ENCODE data around the gene DCST1.
"Not testable (repeated sequence)": the region's sequence is repeated elsewhere in the genome, so short reads cannot be mapped to it uniquely, and the experiment has no call there.

DCST1 gene

DNA sequence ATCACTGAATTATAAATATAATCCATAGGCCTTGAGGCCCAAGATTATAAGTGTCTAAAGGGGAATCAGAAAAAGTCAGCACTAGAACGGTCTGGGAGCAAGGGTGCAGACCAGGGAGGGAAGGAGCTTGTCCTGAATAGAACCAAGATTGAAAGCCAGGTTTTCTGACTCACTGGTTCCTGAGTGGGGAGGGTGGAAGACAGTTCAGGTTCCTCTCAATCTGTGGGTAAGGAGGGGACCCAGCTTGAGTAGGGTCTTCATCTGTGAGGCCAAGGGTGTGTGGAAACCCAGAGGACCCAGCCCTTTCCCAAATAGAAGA, 39.4 kb upstream of the DCST1 start:
- 94 to 98% methylated on average over 1 of the region's 1 CpG for WGBS, 2 experiments

DNA sequence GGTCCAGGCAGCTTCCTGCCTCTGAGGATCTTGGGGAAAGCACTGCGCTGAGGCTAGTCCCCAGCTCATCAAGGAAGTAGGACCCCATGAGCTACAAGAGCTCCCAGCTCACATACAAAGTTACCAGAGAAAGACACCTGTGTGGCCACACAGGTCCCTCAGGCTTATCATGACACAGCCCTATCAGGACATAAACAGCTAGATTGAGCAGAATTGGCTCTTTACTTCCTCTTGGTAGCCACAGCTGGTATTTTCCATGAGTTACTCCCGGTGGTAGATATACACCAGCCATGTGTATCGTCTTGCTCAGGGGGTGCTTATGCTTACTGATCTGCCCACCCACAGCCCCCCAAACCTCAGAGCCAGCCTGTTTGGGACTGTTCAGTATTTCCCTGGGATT, 39.0 kb upstream of the DCST1 start:
- Histone ChIP-seq H3K27me3 (ENCODE audit: control insufficient read depth, insufficient read depth, low read length, poor library complexity, severe bottlenecking) (no peaks in the 10 kb centered on the region), H3K4me3 (ENCODE audit: insufficient read depth, low read depth, low read length) (no peak overlapping the region), H3K36me3 (ENCODE audit: control insufficient read depth, insufficient read depth, low read length) (peaks cover 14% of the 10 kb centered on the region), H3K4me1 (ENCODE audit: control insufficient read depth, insufficient read depth, low read length) (no peaks in the 10 kb centered on the region), H3K27ac (ENCODE audit: insufficient read depth, low read depth, low read length, poor library complexity, severe bottlenecking) (no peak overlapping the region), H3K9me3 (ENCODE audit: control insufficient read depth, low read length) (no peaks in the 10 kb centered on the region)
- 94 to 96% methylated on average over 3 of the region's 3 CpGs for WGBS, 2 experiments

More for the DNA sequence above, 39.4 kb upstream of the DCST1 start:
- H3K4me3 ChIP-seq (ENCODE audit: insufficient read depth, low read depth, low read length): no peak overlapping the region
- H3K36me3 ChIP-seq (ENCODE audit: control insufficient read depth, insufficient read depth, low read length): peaks cover 18% of the 10 kb centered on the region
- H3K27me3 ChIP-seq (ENCODE audit: control insufficient read depth, insufficient read depth, low read length, poor library complexity, severe bottlenecking): no peaks in the 10 kb centered on the region
- no peak overlapping the region for H3K27ac ChIP-seq (ENCODE audit: insufficient read depth, low read depth, low read length, poor library complexity, severe bottlenecking)
- H3K9me3 ChIP-seq (ENCODE audit: control insufficient read depth, low read length): no peaks in the 10 kb centered on the region
- H3K4me1 ChIP-seq (ENCODE audit: control insufficient read depth, insufficient read depth, low read length): no peaks in the 10 kb centered on the region

DNA sequence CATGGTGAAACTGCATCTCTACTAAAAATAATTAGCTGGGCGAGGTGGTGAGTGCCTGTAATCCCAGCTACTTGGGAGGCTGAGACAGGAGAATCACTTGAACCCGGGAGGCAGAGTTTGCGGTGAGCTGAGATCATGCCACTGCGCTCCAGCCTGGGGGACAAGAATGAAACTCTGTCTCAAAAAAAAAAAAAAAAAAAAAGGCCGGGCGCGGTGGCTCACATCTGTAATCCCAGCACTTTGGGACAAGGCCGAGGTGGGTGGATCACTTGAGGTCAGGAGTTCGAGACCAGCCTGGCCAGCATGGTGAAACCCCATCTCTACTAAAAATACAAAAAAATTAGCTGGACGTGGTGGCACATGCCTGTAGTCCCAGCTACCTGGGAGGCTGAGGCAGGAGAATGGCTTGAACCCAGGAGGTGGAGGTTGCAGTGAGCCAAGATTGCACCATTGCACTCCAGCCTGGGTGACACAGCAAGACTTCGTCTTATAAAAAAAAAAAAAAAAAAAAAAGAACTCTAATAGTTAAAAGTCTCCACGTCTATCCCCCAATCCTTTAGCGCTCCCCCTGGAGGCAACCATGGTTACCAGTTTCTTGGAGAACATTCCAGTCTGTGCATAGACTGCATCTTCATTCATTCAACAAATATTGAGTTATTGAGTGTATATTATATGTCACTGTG, 38.2 kb upstream of the DCST1 start:
- 77 to 91% methylated on average over 10 to 12 of the region's 13 CpGs for WGBS, 2 experiments
- H3K36me3 ChIP-seq (ENCODE audit: control insufficient read depth, insufficient read depth, low read length); H3K4me1 ChIP-seq (ENCODE audit: control insufficient read depth, insufficient read depth, low read length); H3K27me3 ChIP-seq (ENCODE audit: control insufficient read depth, insufficient read depth, low read length, poor library complexity, severe bottlenecking); H3K27ac ChIP-seq (ENCODE audit: insufficient read depth, low read depth, low read length, poor library complexity, severe bottlenecking); H3K9me3 ChIP-seq (ENCODE audit: control insufficient read depth, low read length); H3K4me3 ChIP-seq (ENCODE audit: insufficient read depth, low read depth, low read length): not testable (repeated sequence)

DNA sequence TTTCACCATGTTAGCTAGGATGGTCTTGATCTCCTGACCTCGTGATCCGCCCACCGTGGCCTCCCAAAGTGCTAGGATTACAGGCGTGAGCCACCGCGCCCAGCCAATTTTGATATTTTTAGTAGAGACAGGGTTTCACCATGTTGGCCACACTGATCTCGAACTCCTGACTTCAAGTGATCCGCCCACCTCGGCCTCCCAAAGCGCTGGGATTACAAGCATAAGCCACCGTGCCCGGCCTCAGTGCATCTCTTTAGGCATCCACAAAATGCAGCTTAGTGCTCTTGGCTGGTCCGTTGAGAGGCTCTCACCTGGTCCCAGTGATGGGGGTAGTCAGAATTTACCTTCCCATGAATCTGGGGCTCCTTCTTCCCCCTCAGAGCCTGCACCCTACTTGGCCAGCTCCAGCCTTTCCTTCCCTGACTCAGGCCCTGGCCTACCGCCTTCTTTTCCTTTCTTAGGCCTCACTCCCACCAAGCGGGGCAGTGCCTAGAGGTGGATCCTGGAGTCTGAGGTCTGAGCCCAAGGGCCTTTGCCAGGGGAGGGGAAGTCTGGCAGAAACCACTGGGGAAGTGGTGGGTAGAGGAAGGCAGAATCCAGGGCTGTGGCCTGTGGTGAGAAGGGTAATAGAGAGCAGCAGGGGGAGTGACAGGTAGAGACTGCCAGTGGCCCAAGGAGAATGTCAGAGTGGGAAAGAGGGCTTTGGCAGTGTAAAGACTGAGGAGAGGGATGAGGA, 36.5 kb upstream of the DCST1 start:
- H3K4me3 ChIP-seq (ENCODE audit: insufficient read depth, low read depth, low read length): no peak overlapping the region
- H3K9me3 ChIP-seq (ENCODE audit: control insufficient read depth, low read length): no peaks in the 10 kb centered on the region
- H3K27ac ChIP-seq (ENCODE audit: insufficient read depth, low read depth, low read length, poor library complexity, severe bottlenecking): no peak overlapping the region
- WGBS, 2 experiments: 88 to 89% methylated on average over 15 of the region's 15 CpGs
- H3K36me3 ChIP-seq (ENCODE audit: control insufficient read depth, insufficient read depth, low read length): no peaks in the 10 kb centered on the region
- no peaks in the 10 kb centered on the region for H3K4me1 ChIP-seq (ENCODE audit: control insufficient read depth, insufficient read depth, low read length)
- no peaks in the 10 kb centered on the region for H3K27me3 ChIP-seq (ENCODE audit: control insufficient read depth, insufficient read depth, low read length, poor library complexity, severe bottlenecking)

DNA sequence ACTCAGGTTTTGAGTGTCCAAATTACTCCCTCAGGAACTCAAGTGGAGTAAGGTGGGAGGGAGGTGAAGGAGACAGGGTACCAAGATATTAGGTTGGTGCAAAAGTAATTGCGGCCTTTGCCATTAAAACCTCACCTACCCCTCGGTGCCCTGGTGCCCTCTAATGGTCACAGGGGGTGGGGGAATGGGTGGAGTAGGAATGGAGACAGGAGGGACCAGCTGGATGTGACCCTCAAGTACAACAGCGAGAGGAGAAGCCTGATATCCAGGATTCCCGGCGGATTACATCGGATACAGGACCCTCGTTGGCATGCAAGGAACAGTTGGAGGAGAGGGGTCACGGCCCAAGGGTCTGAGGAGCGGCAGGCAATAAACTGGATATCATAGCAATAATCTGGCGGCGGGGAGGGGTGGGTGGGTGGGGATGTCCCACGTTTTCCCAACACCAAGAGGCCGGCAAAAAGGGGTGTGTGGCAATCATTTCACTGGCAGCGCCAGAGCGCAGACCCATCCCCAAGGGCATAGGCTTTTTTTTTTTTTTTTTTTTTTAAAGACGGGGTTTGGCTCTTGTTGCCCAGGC, 35.3 kb upstream of the DCST1 start:
- Histone ChIP-seq H3K36me3 (ENCODE audit: control insufficient read depth, insufficient read depth, low read length) (no peaks in the 10 kb centered on the region), H3K9me3 (ENCODE audit: control insufficient read depth, low read length) (no peaks in the 10 kb centered on the region), H3K27ac (ENCODE audit: insufficient read depth, low read depth, low read length, poor library complexity, severe bottlenecking) (no peak overlapping the region), H3K4me3 (ENCODE audit: insufficient read depth, low read depth, low read length) (no peak overlapping the region), H3K4me1 (ENCODE audit: control insufficient read depth, insufficient read depth, low read length) (no peaks in the 10 kb centered on the region), H3K27me3 (ENCODE audit: control insufficient read depth, insufficient read depth, low read length, poor library complexity, severe bottlenecking) (no peaks in the 10 kb centered on the region)
- WGBS, 2 experiments: 92 to 96% methylated on average over 14 to 16 of the region's 16 CpGs

DNA sequence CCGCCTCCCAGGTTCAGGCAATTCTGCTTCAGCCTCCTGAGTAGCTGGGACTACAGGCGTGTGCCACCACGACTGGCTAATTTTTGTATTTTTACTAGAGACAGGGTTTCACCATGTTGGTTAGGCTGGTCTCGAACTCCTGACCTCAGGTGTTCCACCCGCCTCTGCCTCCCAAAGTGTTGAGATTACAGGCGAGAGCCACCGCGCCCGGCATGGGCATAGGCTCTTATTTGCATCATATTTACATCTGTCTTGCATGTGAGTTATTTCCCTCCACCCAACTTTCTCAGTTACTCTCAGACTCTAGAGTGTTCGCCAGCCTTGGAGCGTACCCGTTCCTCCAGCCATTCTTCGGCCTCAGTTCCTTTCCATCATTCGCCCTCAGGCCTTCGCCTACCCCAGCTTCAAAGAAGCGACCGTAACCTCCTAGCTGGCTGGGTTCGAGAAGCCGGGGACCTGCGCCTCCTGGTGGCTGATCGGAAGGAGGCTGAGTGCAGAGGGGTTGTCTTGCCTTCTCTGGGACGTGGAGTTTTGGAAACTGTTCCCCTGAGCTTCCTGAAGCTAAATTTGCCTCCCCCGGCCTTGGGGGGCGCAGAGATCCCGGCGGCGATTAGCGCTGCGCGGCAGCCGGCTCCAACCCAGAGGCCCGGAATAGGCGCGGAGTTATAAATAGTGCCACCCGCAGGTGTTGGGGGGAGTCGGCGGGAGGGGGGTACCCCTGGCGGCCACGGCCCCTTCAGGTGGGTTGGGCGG, 34.6 kb upstream of the DCST1 start:
- Histone ChIP-seq H3K9me3 (ENCODE audit: control insufficient read depth, low read length) (no peaks in the 10 kb centered on the region), H3K27ac (ENCODE audit: insufficient read depth, low read depth, low read length, poor library complexity, severe bottlenecking) (no peak overlapping the region), H3K36me3 (ENCODE audit: control insufficient read depth, insufficient read depth, low read length) (no peaks in the 10 kb centered on the region), H3K4me3 (ENCODE audit: insufficient read depth, low read depth, low read length) (peak overlapping the region; percentile 55), H3K27me3 (ENCODE audit: control insufficient read depth, insufficient read depth, low read length, poor library complexity, severe bottlenecking) (no peaks in the 10 kb centered on the region), H3K4me1 (ENCODE audit: control insufficient read depth, insufficient read depth, low read length) (peaks cover under 1% of the 10 kb centered on the region)
- WGBS, 2 experiments: 21% methylated on average over 40 of the region's 40 CpGs

DNA sequence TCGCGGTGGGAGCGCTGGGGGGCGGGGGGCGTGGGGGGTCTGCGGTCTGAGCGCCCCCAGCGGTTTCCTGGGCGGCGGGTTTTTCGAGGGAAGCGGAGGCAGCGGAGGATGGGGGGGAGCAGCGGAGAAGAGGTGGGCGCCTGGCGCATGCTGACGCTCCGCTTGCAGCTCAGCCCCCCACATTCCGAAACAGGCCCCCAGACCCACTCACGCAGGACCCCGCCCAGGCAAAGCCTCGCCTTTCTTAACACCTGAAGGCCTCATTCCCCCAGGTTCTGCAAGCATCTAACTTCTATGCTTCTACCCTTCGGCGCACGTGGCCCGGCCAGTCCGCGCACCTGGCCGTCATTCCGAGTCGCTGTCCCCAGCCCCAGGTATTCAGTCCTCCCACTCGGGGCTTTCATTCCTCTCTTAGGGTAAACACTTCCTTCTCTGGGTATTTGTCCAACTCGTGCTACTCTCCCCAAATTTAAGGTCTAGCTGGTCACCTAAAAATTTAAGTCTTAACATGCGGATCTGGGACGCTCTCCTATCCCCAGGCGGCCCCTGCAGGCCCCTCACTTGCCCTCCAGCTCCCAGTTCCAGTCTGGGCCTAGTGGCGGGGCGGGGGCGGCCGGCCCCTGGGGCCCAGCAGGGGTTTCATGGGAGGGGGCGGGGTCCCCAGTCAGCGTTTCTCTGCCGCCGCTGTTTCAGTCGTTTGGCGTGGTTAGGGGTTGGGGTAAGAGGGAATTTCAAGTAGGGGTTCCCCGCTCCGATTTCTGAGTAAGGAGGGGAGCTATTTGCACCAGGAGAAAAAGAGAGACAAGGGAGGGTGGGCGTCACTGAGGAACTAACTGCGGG, 33.8 kb upstream of the DCST1 start:
- WGBS, 2 experiments: 0 to 1% methylated on average over 50 of the region's 50 CpGs
- Histone ChIP-seq H3K4me3 (ENCODE audit: insufficient read depth, low read depth, low read length) (peak overlapping the region; percentile 55), H3K27me3 (ENCODE audit: control insufficient read depth, insufficient read depth, low read length, poor library complexity, severe bottlenecking) (no peaks in the 10 kb centered on the region), H3K4me1 (ENCODE audit: control insufficient read depth, insufficient read depth, low read length) (peaks cover 8% of the 10 kb centered on the region), H3K27ac (ENCODE audit: insufficient read depth, low read depth, low read length, poor library complexity, severe bottlenecking) (peak overlapping the region; percentile 80), H3K36me3 (ENCODE audit: control insufficient read depth, insufficient read depth, low read length) (no peaks in the 10 kb centered on the region), H3K9me3 (ENCODE audit: control insufficient read depth, low read length) (no peaks in the 10 kb centered on the region)

DNA sequence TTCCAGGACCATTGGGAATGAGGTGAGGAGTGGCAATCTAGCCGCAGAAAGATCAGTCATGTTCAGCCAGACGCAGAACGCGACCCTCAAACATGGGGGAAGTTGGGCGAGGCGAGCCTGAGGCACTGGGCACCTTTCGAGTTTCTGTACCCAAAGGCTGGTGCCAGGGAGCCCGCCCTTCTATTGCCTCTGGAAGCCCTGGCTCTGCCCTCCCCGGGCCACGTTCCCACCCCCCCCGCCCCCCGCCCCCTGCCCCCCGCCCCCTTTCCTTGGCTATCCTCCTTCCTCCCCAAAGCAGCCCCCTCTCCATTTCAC, 33.3 kb upstream of the DCST1 start:
- WGBS, 2 experiments: 0 to 1% methylated on average over 8 of the region's 13 CpGs

DNA sequence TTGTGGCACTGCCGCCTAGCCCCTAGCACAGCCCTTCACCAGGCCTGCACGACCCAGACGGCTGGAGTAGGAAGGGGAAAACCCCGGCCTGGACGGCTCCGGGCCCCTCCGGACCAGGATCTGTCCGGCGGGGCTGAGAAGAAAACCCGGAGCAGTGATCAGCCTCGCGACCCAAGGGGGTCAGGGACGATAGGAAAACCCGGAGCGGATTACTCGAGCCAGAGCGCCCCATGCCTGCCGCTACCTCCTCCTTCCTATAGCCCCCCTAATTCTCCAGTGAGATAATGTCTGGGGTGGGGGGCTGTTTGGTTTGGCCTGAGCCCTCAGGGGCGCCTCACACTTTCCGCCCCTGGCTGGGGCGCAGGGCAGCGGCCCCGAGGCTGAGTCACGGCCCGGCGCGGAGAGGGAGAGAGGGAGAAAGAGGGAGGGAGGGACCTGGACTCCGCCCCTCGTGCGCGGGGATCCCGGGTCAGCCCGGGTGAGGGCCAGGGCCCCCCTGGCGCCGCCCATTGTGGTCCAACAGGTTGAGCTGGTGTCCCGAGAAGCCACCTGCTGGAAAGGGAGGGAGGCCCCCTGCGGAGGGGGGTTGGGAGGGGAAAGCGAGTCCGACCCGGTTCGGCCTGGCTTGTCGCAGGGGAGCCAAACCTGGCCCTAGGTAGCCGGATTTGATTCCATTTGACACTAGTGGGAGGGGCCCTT, 32.7 kb upstream of the DCST1 start:
- no peaks in the 10 kb centered on the region for H3K27me3 ChIP-seq (ENCODE audit: control insufficient read depth, insufficient read depth, low read length, poor library complexity, severe bottlenecking)
- H3K4me3 ChIP-seq (ENCODE audit: insufficient read depth, low read depth, low read length): peak overlapping the region; percentile 55
- WGBS, 2 experiments: 0 to 1% methylated on average over 43 of the region's 43 CpGs
- no peaks in the 10 kb centered on the region for H3K9me3 ChIP-seq (ENCODE audit: control insufficient read depth, low read length)
- no peaks in the 10 kb centered on the region for H3K36me3 ChIP-seq (ENCODE audit: control insufficient read depth, insufficient read depth, low read length)
- H3K27ac ChIP-seq (ENCODE audit: insufficient read depth, low read depth, low read length, poor library complexity, severe bottlenecking): peak overlapping the region; percentile 80
- H3K4me1 ChIP-seq (ENCODE audit: control insufficient read depth, insufficient read depth, low read length): peaks cover 10% of the 10 kb centered on the region

More for the DNA sequence above, 33.3 kb upstream of the DCST1 start:
- Histone ChIP-seq H3K36me3 (ENCODE audit: control insufficient read depth, insufficient read depth, low read length) (no peaks in the 10 kb centered on the region), H3K27me3 (ENCODE audit: control insufficient read depth, insufficient read depth, low read length, poor library complexity, severe bottlenecking) (no peaks in the 10 kb centered on the region), H3K27ac (ENCODE audit: insufficient read depth, low read depth, low read length, poor library complexity, severe bottlenecking) (peak overlapping the region; percentile 80), H3K4me3 (ENCODE audit: insufficient read depth, low read depth, low read length) (peak overlapping the region; percentile 55), H3K9me3 (ENCODE audit: control insufficient read depth, low read length) (no peaks in the 10 kb centered on the region), H3K4me1 (ENCODE audit: control insufficient read depth, insufficient read depth, low read length) (peaks cover 10% of the 10 kb centered on the region)

Measured in ectodermal cell (in vitro differentiated cells).